ENCODE measurements around the gene TMLHE.
"Not testable (repeated sequence)": the region's sequence is repeated elsewhere in the genome, so short reads cannot be mapped to it uniquely, and the experiment has no call there.

Gene TMLHE, protein sequence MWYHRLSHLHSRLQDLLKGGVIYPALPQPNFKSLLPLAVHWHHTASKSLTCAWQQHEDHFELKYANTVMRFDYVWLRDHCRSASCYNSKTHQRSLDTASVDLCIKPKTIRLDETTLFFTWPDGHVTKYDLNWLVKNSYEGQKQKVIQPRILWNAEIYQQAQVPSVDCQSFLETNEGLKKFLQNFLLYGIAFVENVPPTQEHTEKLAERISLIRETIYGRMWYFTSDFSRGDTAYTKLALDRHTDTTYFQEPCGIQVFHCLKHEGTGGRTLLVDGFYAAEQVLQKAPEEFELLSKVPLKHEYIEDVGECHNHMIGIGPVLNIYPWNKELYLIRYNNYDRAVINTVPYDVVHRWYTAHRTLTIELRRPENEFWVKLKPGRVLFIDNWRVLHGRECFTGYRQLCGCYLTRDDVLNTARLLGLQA

DNA sequence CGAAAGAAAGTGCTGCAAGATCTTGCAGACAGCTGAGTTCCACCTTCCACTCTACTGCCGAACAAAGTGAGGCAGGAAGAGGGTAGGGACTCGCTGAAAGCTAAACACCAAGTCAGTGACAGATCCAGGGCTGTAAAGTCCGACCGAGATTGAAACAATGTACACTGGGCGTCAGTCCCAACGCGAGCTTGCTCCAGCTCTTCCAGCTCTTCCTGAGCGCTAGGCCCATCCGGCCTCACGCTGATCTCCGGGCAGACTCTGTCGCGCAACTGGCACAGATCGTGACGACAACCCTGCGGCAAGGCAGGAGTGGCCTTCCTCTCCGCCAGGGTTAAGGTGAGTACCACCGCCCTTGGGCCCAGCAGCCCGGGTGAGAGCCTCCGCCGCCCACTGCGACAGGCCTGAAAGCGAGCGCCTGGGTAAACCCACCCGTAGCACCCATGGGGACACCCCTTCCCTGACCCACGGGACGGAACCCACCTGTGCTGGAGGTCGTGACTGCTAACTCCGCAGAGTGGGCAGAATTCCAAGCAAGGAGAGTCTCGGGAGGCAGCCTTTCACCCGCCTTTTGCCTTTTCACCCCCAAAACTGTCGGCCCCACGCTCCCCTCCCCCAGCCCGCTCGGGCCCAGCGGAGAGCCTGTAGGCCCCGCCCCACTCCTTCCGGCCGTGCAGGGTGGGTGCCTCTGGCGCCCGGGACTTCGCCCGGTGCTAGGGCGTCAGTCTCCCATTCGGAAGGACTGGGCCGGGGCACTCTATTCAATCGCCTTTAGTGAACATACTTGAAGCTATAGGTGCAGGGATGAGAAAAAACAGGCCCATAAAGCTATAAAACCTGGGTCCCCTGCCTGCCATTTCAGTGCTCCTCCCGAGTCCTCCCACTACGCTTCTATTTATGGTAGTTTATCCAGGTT is at the start of gene TMLHE, which contains the start of gene SPRY3:
Gene TMLHE, minus strand, starts transcription at position 641 of the 913 bp plus-strand sequence. CDS start 67,676 bp downstream, outside the sequence.
Gene SPRY3, plus strand, starts transcription at position 275 of the 913 bp plus-strand sequence.
- no peak for DNase-seq

DNA sequence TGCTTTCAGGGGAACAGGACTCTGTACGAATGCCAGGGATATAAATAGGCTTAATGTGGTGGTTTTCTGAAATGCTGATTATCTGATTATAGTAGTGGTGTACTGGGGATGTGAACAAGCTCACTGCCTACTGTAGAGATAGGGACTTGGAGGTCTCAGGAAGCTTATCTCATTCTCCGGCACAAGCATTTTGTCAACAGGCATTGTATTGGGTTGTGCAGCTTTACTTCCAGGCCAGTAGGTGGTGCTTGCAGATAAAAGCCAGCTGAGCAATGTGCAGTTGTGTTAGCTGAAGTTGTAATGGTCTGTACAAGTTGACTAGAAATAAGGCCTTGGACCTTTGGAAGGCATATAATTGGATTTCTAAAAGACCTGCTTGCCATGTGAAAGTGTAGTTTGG is 49.5 kb upstream of the TMLHE start:
- DNase-seq, result no peak

DNA sequence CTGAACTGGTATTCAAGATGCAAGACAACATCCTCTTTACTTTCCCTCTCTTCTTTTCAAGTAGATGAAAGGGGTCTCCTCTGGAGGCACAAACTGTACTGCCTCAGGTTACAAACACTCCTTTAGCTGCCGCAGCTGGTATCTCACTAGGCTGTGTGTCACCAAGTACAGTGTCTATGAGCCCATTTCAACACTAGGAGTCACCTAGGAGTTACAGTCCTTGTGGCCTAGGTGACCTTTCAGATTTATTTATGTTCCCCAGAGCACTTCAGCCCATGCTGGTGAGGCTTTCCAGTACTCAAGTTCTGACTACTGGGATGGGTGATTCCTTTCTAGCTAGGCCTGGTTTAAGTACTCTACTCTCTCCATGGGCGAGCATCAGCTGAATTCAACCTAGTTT is 32.4 kb upstream of the TMLHE start:
- no peak for DNase-seq

DNA sequence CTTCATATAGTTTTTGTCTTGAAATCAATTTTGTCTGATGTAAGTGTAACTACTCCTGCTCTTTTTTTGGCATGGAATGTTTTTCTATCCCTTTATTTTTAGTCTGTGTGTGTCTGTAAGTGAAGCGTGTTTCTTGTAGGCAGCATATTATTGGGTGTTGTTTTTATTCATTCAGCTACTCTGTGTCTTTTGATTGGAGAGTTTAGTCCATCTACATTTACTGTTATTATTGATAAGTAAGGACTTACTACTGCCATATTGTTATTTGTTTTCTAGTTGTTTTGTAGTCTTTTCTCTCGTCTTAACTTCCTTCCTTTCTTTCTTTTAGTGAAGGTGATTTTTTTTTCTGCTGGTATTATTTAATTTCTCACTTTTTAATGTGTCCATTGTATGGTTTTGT is 30.5 kb upstream of the TMLHE start:
- no peak for DNase-seq

DNA sequence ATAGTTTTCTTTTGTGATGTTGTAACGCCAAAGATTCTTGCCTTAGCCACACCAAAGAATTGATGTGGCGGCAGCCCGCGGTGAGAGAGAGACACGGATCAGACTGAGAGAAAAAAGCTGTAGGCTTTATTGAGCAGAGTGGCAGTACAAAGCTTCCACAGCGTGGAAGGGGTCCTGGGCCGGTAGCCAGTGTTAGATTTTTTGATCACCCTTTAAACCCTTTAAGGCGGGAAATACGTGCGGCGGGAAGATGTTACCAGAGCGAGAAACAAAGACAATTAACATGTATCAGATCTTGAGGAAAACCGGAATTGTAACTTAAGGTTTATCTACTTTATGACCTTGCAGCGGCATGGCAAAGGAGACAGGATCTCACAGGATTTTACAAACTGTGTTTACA is 28.6 kb upstream of the TMLHE start:
- DNase-seq, result not testable (repeated sequence)

DNA sequence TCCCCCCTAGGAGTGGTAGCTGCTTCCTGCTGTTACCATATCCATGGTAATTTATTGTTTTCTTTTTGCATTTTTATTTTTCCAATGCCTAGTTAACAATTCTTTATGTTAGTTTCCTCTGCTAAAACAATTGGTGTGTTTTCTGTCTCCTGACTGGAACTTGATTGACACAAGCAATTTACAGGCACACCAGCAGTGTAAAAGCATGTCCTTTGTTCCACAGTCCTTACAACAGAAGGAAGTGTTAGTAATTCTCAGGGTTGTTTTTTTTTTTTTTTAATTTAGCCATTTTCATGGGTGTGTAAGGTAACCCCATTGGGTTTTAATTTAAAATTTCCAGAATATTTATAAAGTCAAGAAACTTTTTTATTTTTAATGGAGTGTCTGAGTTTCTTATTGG is 25.0 kb upstream of the TMLHE start:
- DNase-seq, result no peak

DNA sequence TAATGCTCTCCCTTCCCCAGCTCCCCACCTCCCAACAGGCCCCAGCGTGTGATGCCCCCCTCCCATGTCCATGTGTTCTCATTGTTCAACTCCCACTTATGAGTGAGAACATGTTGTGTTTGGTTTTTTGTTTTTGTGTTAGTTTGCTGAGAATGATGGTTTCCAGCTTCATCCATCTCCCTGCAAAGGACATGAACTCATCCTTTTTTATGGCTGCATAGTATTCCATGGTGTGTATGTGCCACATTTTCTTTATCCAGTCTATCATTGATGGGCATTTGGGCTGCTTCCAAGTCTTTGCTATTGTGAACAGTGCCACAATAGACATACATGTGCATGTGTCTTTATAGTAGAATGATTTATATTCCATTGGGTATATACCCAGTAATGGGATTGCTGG is 22.3 kb upstream of the TMLHE start:
- not testable (repeated sequence) for DNase-seq

DNA sequence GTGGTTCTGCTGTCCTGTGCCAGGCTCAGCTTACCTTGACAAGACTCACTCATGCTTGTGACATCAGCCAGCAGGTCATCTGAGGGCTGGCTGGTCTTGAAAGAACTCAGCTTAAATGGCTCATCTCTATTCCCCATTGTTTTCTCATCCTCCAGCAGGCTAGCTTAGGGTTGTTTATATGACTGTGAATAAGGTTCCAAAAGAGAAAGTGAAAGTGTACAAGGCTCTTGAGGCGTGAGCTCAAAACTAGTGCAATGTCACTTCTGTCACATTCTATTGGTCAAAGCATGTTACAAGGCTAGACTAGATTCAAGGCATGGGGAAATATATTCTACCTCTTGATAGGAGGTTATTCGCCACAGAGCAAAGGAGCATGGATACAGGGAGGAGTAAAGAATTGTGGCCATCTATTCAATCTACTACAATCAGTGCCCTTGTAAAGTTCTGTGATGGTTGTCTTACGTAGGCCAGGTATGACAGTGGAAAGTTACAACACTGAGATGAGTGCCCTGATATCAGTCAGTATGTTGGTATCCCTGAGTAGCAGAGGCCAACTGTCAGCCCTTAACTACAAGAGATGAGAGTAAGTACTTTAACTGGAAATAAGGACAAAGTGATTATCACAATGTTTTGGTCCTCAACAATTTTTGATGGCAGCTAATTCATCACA is 19.8 kb upstream of the TMLHE start:
- DNase-seq, result no peak

DNA sequence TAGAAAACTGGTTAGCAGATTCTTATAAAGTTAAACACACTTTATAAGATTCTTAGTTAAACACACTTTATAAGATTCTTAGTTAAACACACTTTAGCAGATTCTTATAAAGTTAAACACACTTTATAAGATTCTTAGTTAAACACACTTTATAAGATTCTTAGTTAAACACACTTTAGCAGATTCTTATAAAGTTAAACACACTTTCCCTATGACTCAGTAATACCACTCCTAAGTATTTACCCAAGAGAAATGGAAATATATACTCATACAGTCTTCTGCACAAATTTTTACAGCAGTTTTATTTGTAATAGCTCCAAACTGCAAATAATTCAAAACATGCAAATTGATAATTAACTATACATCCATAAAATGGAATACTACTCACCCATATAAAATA is 7.4 kb upstream of the TMLHE start:
- not testable (repeated sequence) for DNase-seq

DNA sequence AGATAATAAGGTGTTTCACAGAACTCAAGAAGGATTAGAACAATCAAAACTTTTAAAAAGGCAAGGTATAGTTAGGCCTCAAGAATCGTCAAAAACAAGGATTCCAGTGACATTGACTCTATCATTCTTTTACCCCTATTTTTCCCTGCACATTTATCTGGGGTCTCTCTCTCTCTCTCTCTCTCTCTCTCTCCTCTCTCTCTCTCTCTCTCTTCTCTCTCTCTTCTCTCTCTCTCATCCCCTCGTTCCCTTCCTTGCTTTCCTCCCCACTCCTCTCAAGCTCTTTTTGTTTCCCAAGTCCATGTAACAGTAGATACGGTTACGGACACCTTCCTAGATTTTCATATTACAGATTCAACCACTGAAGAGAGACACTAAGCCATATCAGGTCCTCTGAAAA is 3.2 kb upstream of the TMLHE start:
- DNase-seq, result no peak

DNA sequence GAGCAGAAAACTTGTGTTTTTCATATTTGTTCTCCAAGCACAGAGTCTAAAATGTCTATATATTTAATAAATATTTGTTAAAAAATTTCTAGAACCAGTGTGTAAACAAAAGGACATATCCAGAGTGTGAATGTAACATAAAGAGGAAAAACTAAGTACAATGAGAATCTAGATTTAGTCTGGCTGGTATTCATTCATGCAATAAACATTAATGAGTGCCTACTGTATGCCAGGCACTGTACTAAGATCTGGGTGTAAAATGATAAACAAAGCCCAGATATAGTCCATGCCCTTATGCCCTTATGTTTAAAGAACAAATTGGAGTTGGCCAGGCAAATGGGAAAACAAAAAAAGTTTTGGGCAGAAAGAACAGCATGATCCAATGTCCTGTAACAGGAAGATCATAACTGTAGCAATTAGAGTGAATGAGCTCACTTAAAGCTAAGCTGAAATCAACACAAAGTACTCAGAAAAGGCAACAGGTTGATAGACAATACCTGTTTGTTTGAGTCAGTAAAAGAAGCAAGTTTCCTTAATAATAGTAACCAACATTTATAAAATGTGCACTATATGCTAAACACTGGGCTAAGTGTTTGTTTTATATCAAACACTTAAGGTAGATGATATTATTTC is 1.3 kb upstream of the TMLHE start:
- DNase-seq, result no peak

DNA sequence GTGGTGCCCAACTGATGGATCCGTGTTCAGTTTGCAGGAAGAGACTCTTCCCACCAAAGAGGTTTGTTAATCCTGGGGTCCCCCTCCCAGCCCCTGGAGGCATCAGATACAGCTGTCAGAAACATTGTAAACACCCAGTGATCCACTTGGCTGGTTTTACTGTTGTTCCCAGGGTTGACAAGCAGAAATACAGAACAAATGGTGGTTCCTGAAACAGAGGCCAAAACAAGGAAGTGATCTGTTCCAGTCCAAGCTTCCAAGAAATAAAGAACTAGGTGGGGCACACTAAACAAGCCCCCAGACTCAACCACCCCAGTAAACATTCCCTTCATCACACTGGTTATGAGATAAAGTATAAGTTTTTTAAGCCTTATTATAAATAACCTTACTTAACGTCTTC is 1.4 kb downstream of the TMLHE start:
- DNase-seq, result no peak

DNA sequence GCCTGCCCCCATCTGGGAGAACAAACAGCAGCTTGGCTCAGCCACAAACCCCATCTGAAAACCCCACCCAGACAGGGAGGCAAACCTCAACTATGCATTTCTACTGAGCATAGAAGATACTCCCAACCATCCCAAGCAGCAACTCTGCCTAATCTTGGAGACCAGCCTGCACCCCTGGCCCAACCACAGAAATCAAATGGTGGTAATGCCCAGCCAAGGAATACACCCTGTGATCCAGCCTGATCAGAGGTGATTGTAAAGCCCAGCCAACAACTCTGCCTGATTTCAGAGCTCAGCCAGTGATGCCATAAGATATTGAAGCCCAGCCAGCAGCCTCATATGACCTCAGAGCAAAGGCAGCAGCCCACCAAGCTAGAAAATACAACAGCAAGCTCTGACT is 19.8 kb downstream of the TMLHE start:
- DNase-seq, result no peak

DNA sequence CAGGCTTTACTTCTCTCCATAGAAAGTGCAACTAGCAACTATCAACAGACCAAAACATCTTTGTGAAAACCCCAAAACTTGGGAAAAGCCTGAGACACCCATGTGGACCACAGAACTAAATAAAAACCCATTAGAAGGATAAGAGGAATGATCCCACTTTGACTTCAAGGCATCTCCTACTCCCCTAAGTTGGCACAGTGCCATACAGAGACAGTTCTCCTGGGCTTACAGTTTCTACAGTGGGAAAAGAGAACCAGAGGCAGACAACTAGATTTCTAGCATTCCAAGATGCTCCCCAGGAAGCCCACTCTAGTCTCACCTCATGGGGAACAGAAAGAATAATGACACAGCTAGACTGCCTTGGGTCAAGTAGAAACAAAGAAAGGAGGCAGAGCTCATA is 20.4 kb downstream of the TMLHE start:
- DNase-seq, result no peak

DNA sequence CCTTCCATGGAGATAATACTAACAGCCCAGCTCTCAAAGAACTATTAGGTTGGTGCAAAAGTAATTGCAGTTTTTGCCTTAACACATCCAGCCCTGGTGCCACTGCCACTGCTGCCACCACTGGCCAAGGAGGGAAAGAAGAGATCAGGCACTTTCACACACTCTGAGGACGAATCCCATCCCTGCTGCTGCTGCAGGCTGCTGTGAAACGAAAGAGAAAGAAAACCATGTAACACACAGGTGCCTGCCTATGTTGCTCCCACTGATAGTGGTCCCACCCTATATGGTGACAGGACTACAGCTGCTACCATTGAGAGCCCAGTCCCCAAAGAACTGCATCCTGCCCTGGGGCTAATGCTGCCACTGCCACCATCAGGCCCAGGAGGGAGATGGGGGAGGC is 35.1 kb downstream of the TMLHE start:
- no peak for DNase-seq

DNA sequence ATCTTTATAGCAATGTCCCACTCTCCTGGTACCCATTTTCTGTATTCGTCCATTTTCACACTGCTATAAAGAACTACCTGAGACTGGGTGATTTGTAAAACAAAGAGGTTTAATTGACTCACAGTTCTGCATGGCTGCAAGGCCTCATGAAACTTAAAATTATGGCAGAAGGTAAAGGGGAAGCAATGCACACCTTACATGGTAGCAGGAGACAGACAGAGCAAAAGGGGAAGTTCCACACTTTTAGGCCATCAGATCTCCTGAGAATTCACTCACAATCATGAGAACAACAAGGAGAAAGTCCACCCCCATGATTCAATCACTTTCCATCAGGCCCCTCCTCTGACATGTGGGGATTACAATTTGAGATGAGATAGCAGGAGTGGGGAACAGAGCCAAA is 49.7 kb downstream of the TMLHE start:
- no peak for DNase-seq

DNA sequence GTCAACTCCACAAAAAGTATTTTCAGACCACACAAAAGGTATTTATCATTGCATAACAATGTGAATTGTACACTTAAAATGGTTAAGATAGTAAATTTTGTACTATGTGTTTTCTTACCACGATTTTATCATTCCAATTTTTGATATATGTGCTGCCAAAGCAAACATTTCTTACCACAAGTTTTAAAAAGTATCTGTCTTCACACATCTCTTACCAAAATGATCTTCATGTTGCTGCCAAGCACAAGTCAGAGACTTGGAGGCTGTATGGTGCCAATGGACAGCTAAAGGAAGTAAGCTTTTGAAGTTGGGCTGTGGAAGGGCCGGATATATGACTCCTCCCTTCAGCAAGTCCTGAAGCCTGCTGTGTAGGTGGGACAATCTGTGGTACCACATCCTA is 67.9 kb downstream of the TMLHE start:
- no peak for DNase-seq

DNA sequence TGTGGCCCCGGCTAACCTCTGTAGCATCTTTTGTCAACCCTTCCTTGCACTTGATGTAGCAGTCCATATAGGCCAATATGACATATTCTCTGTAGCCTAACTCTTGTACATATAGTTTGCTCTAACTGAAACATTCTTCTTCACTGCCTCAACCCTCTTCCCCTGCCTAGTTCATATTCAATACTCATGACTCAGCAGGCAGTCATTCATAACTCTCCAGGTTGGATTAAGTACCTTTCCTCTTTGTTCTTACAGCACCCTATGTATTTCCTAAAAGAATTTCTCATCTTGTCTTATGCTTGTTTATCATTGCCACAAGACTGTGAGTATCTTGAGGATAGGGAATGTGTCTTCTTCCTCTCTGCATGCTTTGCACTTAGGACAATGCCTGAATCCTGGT is 76.9 kb downstream of the TMLHE start:
- no peak for DNase-seq

DNA sequence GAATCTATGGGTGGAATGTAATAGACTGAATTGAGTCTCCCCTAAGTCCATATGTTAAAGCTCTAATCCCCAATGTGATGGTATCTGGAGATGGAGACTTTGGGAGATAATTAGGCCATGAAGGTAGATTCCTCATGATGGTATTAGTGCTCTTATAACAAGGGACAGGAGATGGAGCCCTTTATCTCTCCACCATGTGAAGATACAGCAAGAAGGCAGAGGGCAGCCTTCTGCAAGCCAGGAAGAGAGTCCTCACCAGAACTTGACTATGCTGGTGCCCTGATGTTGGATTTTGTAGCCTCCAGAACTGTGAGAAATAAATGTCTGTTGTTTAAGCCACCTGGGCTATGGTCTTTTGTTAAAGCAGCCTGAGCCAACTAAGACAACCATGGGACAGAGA is 78.0 kb downstream of the TMLHE start:
- DNase-seq, result no peak

DNA sequence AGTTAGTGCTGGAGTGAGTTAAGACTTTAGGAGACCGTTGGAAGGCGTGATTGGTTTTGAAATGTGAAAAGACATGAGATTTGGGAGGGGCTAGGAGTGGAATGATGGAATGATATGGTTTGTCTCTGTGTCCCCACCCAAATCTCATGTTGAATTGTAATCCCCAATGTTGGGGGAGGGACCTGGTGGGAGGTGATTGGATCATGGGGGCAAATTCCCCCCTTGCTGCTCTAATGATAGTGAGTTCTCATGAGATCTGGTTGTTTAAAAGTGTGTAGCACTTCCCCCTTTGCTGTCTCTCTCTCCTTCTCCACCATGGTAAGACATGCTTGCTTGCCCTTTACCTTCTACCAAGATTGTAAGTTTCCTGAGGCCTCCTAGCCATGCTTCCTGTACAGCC is 85.7 kb downstream of the TMLHE start:
- not testable (repeated sequence) for DNase-seq

DNA sequence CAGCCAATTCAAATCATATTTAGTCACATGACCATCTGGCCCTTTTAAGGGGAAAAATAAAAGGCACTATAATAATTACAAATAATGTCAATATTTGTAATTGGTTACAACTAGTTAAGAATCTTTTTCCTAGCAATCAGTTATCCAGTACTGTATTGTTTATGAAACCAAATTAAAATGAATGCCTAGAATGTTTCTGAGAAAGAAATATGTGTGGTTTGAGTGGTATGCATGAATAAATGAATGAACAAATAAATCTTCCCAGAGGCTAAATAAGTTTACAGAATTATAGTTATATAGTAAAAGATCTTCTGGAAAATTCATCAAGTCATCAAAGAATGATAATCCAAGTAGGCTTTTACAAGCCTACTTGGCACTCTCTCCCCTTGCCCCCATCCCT is 98.5 kb downstream of the TMLHE start:
- no peak for DNase-seq

DNA sequence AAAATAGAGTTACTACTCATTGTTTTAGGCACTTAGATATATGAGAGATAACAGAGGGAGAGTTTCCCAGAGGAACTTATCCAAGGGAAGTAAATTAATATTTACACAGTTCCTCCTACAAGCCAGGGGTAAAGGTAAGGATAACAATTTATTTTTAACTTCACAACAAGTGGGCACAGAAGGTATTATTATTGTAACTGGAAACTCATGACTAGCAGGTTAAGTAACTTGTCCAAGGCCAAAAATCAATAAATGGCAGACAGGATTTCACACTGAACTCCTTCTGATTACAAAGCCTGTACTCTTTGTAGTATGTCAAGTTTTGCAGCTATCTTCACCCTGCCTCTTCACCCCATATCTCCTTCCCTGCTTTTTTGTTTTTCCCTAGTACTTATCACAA is 107.5 kb downstream of the TMLHE start:
- DNase-seq, result no peak

DNA sequence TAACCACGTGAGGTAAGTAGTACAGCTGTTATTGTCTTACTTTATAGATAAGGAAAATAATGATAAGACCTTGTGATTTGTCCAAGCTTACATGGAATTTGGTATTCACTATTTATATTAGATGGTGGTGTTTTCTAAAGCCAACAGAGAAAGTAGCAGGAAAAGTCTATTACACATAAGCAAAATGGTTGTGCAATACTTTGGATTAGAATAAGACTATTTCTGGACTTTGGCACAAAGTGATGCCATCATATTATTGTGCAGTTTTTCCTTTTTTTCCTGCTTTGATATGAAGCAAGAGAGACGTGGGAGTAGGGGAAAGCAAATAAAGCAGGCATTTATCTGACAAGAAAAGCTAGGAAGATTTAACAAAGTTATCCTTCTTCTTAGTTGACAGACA is 117.6 kb downstream of the TMLHE start:
- not testable (repeated sequence) for DNase-seq
